GM06990 (cell line): ENCODE measurements around the gene CFLAR.

Source experiments
- DNase-seq: peaks from one replicate; pipeline ENCODE4 v3.0.0-alpha.2; 2011; ENCODE audit not compliant: insufficient read length; ENCODE audit errors: extremely low read depth
- H3K27me3 ChIP-seq: replicated peaks from 2 replicates; pipeline ENCODE4 v1.6.0; 2011; ENCODE audit warnings: low read length; ENCODE audit not compliant: control insufficient read depth, insufficient read depth
- H3K36me3 ChIP-seq: 2 replicates; pipeline ENCODE4 v1.5.1; 2011; ENCODE audit warnings: low read length; ENCODE audit not compliant: control insufficient read depth, insufficient read depth
- H3K4me3 ChIP-seq: replicated peaks from 2 replicates; pipeline ENCODE4 v1.5.1; 2011; ENCODE audit warnings: low read depth, mild to moderate bottlenecking, control low read depth, low read length
- CTCF ChIP-seq: IDR thresholded peaks from 2 replicates; pipeline ENCODE4 v1.5.1; 2011; ENCODE audit warnings: low read length, control low read depth, mild to moderate bottlenecking, inconsistent platforms; ENCODE audit not compliant: insufficient read depth, poor library complexity, severe bottlenecking

Gene CFLAR

GRCh38 chr2:201122276-201122675, 6.3 kb downstream of the CFLAR start:
- no peak for TF ChIP-seq CTCF
- no peaks in the 10 kb centered on the region; the same call in none of the 2 replicates for H3K36me3 ChIP-seq
- no peaks in the 10 kb centered on the region for H3K27me3 ChIP-seq
- DNase-seq = no peak
- H3K4me3 ChIP-seq = peak overlapping the region; percentile 96

- TF ChIP-seq CTCF = no peak
- DNase-seq = peak; percentile 44
- H3K4me3 ChIP-seq = peak overlapping the region; percentile 60
These were observed 10.6 kb downstream of the CFLAR start for GRCh38 chr2:201126308-201127151.

GRCh38 chr2:201127152-201127511, 11.2 kb downstream of the CFLAR start:
- H3K36me3 ChIP-seq = no peaks in the 10 kb centered on the region; the same call in none of the 2 replicates
- H3K4me3 ChIP-seq = peak overlapping the region; percentile 60
- DNase-seq = no peak
- no peak for TF ChIP-seq CTCF
- no peaks in the 10 kb centered on the region for H3K27me3 ChIP-seq

More at GRCh38 chr2:201126308-201127151, 10.6 kb downstream of the CFLAR start:
- Histone ChIP-seq H3K36me3 (no peaks in the 10 kb centered on the region; the same call in none of the 2 replicates), H3K27me3 (no peaks in the 10 kb centered on the region)

- no peak for DNase-seq
These were observed 11.6 kb downstream of the CFLAR start for GRCh38 chr2:201127570-201127969.

GRCh38 chr2:201128033-201128432, 12.1 kb downstream of the CFLAR start:
- Histone ChIP-seq H3K36me3 (no peaks in the 10 kb centered on the region; the same call in none of the 2 replicates), H3K27me3 (no peaks in the 10 kb centered on the region), H3K4me3 (peak overlapping the region; percentile 8; the same call in 1 of the 2 replicates)
- no peak for DNase-seq
- TF ChIP-seq CTCF = no peak

More at GRCh38 chr2:201127570-201127969, 11.6 kb downstream of the CFLAR start:
- no peak for TF ChIP-seq CTCF
- Histone ChIP-seq H3K4me3 (peak overlapping the region; percentile 60), H3K27me3 (no peaks in the 10 kb centered on the region), H3K36me3 (no peaks in the 10 kb centered on the region; the same call in none of the 2 replicates)
